Measurements from ENCODE around the gene PARD3. TPM values are rescaled to one million over a fixed set of nuclear protein-coding genes. Genes with fewer than 3 reads are reported as not detected.

The PARD3 gene
- total RNA-seq, 1 donor from 2014 or later = 22.9 TPM

DNA sequence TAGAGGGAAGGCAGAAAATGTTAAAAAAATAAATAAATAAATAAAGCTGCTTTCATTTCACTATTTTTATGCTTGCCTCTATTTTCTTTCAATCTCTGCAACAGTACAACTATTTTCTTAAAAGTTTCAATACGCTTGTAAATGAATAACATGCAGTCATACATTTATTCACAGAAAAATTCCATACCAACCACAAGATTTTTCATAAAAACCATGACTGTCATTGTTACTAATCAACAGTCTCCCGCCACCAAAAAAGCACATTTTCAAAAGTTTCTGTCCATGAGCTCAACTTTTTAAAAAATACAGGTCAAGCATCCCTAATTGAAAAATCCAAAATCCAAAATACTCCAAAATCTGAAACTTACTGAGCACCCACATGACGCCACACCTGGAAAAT lies 5.3 kb downstream of the PARD3 start:
- H3K27ac Mint-ChIP-seq (ENCODE audit: unreplicated experiment) = no peak overlapping the region
- peak overlapping the region; percentile 12 for H3K4me3 Mint-ChIP-seq (ENCODE audit: unreplicated experiment)
- no peaks in the 10 kb centered on the region for H3K36me3 Mint-ChIP-seq (ENCODE audit: unreplicated experiment)
- TF ChIP-seq, protein P1, sequence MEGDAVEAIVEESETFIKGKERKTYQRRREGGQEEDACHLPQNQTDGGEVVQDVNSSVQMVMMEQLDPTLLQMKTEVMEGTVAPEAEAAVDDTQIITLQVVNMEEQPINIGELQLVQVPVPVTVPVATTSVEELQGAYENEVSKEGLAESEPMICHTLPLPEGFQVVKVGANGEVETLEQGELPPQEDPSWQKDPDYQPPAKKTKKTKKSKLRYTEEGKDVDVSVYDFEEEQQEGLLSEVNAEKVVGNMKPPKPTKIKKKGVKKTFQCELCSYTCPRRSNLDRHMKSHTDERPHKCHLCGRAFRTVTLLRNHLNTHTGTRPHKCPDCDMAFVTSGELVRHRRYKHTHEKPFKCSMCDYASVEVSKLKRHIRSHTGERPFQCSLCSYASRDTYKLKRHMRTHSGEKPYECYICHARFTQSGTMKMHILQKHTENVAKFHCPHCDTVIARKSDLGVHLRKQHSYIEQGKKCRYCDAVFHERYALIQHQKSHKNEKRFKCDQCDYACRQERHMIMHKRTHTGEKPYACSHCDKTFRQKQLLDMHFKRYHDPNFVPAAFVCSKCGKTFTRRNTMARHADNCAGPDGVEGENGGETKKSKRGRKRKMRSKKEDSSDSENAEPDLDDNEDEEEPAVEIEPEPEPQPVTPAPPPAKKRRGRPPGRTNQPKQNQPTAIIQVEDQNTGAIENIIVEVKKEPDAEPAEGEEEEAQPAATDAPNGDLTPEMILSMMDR (IDR thresholded peaks at IDR 0.05; ENCODE audit: partially characterized antibody, unreplicated experiment) = no peak
- peaks cover 6% of the 10 kb centered on the region for H3K27me3 Mint-ChIP-seq (ENCODE audit: unreplicated experiment)
- DNase-seq = no peak
- peaks cover 5% of the 10 kb centered on the region for H3K9me3 Mint-ChIP-seq (ENCODE audit: unreplicated experiment)
- peaks cover 36% of the 10 kb centered on the region for H3K4me1 Mint-ChIP-seq (ENCODE audit: low read depth, unreplicated experiment)

DNA sequence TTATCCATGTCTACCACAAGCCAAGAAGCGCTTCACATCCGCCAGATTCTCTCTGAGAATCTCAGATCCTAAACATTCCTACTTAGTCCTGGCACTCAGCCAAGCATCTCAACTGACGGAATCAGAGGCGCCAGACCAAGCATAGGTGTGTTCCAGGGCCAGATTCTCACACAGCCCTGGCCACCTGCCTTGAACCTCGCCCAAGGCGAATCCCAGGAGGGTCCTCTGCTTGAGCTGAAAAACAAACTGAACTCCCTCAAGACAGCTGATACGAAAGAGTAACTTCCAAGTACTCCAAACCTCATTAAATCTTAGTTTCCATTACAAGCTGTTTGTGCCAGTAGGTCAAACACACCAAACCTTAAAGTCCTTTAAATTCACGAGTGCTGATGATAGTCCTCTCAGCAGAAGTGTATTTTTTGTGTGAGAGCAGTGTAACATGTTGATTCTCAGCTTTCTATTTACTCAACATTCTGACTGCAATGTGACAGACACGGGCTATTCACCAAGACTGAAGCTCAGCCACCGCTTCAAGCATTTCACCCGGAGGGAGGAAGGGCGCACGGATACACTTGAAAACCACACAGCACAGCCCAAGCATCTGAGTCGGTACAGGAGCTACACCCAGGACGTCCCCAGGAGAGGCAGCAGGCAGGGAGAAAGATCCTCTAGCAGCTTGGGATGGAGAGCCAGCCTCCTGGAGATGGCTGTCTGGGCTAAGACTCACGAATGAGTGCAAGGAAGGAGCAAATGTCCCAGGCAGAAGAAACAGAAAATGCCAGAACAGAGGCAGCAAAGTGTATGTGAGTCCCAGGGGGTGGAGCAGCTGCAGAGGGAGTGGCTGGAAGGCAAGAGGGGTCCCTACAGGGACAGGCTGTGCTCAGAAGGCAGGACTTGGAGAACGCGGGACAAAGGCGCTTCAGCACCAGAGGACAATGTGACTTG lies 6.0 kb downstream of the PARD3 start:
- Mint-ChIP-seq H3K9me3 (ENCODE audit: unreplicated experiment) (peaks cover 5% of the 10 kb centered on the region), H3K4me3 (ENCODE audit: unreplicated experiment) (no peak overlapping the region), H3K36me3 (ENCODE audit: unreplicated experiment) (no peaks in the 10 kb centered on the region), H3K4me1 (ENCODE audit: low read depth, unreplicated experiment) (peaks cover 36% of the 10 kb centered on the region), H3K27me3 (ENCODE audit: unreplicated experiment) (peaks cover 6% of the 10 kb centered on the region), H3K27ac (ENCODE audit: unreplicated experiment) (peak overlapping the region; percentile 18)
- TF ChIP-seq, protein P1 (IDR thresholded peaks at IDR 0.05; ENCODE audit: partially characterized antibody, unreplicated experiment) = no peak
- DNase-seq = peak; percentile 41

DNA sequence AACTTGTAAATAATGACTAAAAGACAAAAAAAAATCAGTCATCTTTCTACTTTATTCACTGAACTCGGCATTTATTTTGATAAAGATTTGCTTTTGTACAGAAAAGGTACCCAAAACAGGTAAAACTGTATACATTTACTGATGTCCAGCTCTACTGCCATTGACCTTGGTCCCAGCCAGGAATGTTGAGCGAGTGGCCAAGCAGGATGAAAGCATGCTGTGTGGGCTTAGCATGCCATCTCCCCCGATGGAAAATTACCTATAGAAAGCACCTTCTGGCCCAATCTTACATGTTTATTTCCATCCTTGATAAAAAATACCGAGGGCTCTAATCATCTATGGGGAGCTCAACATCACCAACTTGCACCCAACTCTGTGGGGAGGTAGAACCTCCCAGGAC lies 6.8 kb downstream of the PARD3 start:
- Mint-ChIP-seq H3K4me3 (ENCODE audit: unreplicated experiment) (no peak overlapping the region), H3K27me3 (ENCODE audit: unreplicated experiment) (peaks cover 6% of the 10 kb centered on the region), H3K4me1 (ENCODE audit: low read depth, unreplicated experiment) (peaks cover 34% of the 10 kb centered on the region), H3K36me3 (ENCODE audit: unreplicated experiment) (no peaks in the 10 kb centered on the region), H3K27ac (ENCODE audit: unreplicated experiment) (no peak overlapping the region), H3K9me3 (ENCODE audit: unreplicated experiment) (no peaks in the 10 kb centered on the region)
- DNase-seq = no peak
- TF ChIP-seq, protein P1 (IDR thresholded peaks at IDR 0.05; ENCODE audit: partially characterized antibody, unreplicated experiment) = no peak

DNA sequence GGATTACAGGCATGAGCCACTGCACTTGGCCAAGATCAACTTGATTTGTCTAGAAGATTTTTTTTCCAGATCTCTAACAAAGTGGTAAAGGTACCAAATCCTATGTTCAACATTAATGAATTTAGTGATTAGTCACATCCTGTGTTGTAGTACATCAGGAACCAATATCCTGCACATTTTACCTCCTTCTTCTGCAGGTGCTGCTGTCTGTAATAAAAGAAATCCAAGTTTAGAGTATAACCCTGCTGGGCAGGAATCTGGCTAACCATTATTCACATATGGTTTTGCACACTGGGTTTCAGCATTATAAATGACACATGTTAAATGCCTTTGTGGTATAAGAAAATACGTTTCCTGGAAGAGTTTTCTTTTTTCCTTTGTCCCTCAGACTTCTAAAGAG lies 10.8 kb downstream of the PARD3 start:
- Mint-ChIP-seq H3K9me3 (ENCODE audit: unreplicated experiment) (no peaks in the 10 kb centered on the region), H3K4me1 (ENCODE audit: low read depth, unreplicated experiment) (peaks cover 15% of the 10 kb centered on the region), H3K27ac (ENCODE audit: unreplicated experiment) (no peak overlapping the region), H3K27me3 (ENCODE audit: unreplicated experiment) (peaks cover 2% of the 10 kb centered on the region), H3K4me3 (ENCODE audit: unreplicated experiment) (no peak overlapping the region), H3K36me3 (ENCODE audit: unreplicated experiment) (no peaks in the 10 kb centered on the region)
- TF ChIP-seq, protein P1 (IDR thresholded peaks at IDR 0.05; ENCODE audit: partially characterized antibody, unreplicated experiment) = no peak
- DNase-seq = no peak

DNA sequence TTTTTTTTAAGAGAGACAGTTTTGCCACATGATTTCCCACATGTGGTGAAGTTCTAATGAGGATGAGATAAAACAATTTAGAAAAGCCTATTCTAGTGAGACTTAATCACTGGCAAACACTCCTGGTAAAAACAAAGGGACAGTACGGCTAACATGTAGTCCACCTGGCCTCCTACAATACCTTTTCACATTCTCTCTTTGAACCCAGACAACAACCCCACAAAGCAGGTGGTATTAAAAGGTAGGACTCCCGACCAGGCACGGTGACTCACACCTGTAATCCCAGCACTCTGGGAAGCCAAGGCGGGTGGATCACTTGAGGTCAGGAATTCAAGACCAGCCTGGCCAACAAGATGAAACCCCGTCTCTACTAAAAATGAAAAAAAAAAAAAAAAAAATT lies 12.4 kb downstream of the PARD3 start:
- no peak for DNase-seq
- H3K27me3 Mint-ChIP-seq (ENCODE audit: unreplicated experiment) = no peaks in the 10 kb centered on the region
- peaks cover 5% of the 10 kb centered on the region for H3K4me1 Mint-ChIP-seq (ENCODE audit: low read depth, unreplicated experiment)
- H3K36me3 Mint-ChIP-seq (ENCODE audit: unreplicated experiment) = no peaks in the 10 kb centered on the region
- TF ChIP-seq, protein P1 (IDR thresholded peaks at IDR 0.05; ENCODE audit: partially characterized antibody, unreplicated experiment) = no peak
- peaks cover 2% of the 10 kb centered on the region for H3K9me3 Mint-ChIP-seq (ENCODE audit: unreplicated experiment)
- no peak overlapping the region for H3K4me3 Mint-ChIP-seq (ENCODE audit: unreplicated experiment)
- no peak overlapping the region for H3K27ac Mint-ChIP-seq (ENCODE audit: unreplicated experiment)
